ENCODE data around the gene MYPN.

The MYPN gene

GRCh38 chr10:68083953-68084352 lies 25.3 kb upstream of the MYPN start (continued):
- TF ChIP-seq ZNF146 (tag by site-specific recombination; IDR thresholded peaks at IDR 0.05), result no peak
- no peak for TF ChIP-seq ZNF24 (tag by site-specific recombination; IDR thresholded peaks at IDR 0.05)
- TF ChIP-seq, protein P1, sequence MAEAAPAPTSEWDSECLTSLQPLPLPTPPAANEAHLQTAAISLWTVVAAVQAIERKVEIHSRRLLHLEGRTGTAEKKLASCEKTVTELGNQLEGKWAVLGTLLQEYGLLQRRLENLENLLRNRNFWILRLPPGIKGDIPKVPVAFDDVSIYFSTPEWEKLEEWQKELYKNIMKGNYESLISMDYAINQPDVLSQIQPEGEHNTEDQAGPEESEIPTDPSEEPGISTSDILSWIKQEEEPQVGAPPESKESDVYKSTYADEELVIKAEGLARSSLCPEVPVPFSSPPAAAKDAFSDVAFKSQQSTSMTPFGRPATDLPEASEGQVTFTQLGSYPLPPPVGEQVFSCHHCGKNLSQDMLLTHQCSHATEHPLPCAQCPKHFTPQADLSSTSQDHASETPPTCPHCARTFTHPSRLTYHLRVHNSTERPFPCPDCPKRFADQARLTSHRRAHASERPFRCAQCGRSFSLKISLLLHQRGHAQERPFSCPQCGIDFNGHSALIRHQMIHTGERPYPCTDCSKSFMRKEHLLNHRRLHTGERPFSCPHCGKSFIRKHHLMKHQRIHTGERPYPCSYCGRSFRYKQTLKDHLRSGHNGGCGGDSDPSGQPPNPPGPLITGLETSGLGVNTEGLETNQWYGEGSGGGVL (tag by site-specific recombination; IDR thresholded peaks at IDR 0.05), result no peak
- TF ChIP-seq, protein P2, sequence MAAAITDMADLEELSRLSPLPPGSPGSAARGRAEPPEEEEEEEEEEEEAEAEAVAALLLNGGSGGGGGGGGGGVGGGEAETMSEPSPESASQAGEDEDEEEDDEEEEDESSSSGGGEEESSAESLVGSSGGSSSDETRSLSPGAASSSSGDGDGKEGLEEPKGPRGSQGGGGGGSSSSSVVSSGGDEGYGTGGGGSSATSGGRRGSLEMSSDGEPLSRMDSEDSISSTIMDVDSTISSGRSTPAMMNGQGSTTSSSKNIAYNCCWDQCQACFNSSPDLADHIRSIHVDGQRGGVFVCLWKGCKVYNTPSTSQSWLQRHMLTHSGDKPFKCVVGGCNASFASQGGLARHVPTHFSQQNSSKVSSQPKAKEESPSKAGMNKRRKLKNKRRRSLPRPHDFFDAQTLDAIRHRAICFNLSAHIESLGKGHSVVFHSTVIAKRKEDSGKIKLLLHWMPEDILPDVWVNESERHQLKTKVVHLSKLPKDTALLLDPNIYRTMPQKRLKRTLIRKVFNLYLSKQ (tag by site-specific recombination; IDR thresholded peaks at IDR 0.05; ENCODE audit: borderline replicate concordance), result no peak
- no peak for TF ChIP-seq TSHZ1 (tag by site-specific recombination; IDR thresholded peaks at IDR 0.05; ENCODE audit: borderline replicate concordance)

- Histone ChIP-seq H3K27ac (ENCODE audit: extremely low read depth, low read depth, low read length) (no peak overlapping the region), H3K9me3 (ENCODE audit: control insufficient read depth, insufficient read depth, low read depth, low read length) (no peaks in the 10 kb centered on the region), H3K4me1 (ENCODE audit: control insufficient read depth, insufficient read depth, low read length) (no peaks in the 10 kb centered on the region), H3K4me3 (ENCODE audit: low read depth, low read length) (no peak overlapping the region), H3K36me3 (ENCODE audit: control insufficient read depth in 2 of 2, insufficient read depth in 1 of 2, low read length in 2 of 2) (no peaks in the 10 kb centered on the region)
- CTCF ChIA-PET, result interaction anchor here (0.6 to 5.7 kb wide), 8 partner anchors 11 to 229 kb away, joined by 3 to 78 read pairs (median 4); no protein-coding TSS in a partner anchor
- POLR2A ChIA-PET, result no interaction called here
- TF ChIP-seq ZNF830 (tag by site-specific recombination; IDR thresholded peaks at IDR 0.05; ENCODE audit: low read depth), result no peak
- no peak for TF ChIP-seq ZFP69B (tag by site-specific recombination; IDR thresholded peaks at IDR 0.05)
- no peak for TF ChIP-seq ZNF112 (tag by site-specific recombination; IDR thresholded peaks at IDR 0.05)
- TF ChIP-seq ZNF404 (tag by site-specific recombination; IDR thresholded peaks at IDR 0.05), result no peak
- TF ChIP-seq ZNF558 (tag by site-specific recombination; IDR thresholded peaks at IDR 0.05), result no peak
- TF ChIP-seq ZBTB10 (tag by site-specific recombination; IDR thresholded peaks at IDR 0.05), result no peak
- no peak for TF ChIP-seq ZNF707 (tag by site-specific recombination; IDR thresholded peaks at IDR 0.05)
- TF ChIP-seq SCRT1 (tag by site-specific recombination; IDR thresholded peaks at IDR 0.05; ENCODE audit: borderline replicate concordance), result no peak
Observed at GRCh38 chr10:68084469-68084868, 24.8 kb upstream of the MYPN start.

DNA sequence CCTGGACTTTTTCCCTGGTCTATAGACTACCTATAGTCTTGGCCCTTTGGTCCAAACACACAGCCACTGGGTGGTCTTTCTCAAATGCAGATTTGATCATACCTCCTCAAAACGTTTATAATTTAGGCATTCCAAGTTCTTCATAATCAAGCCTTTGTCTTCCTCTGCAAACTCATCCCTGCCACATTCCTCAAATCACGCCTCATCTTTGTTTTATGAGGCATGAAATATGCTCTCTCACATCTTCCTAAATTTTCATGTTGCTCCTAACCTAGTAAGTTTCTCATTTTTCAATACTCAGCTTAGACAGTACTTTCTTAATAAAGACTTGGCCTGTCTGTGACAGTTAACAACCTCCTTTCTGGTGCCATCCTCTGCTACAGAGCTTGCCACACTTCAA lies 23.3 kb upstream of the MYPN start:
- H3K4me3 ChIP-seq (ENCODE audit: low read depth, low read length), result no peak overlapping the region
- TF ChIP-seq ZNF776 (tag by site-specific recombination; IDR thresholded peaks at IDR 0.05; ENCODE audit: borderline replicate concordance) (no peak), ZFHX2 (tag by site-specific recombination; conservative IDR thresholded peaks at IDR 0.05) (no peak), ZNF248 (tag by site-specific recombination; IDR thresholded peaks at IDR 0.05) (no peak), ZNF660 (tag by site-specific recombination; IDR thresholded peaks at IDR 0.05) (no peak), ZNF555 (tag by site-specific recombination; conservative IDR thresholded peaks at IDR 0.05) (no peak), ZNF664 (tag by site-specific recombination; IDR thresholded peaks at IDR 0.05) (no peak), ZNF221 (tag by site-specific recombination; IDR thresholded peaks at IDR 0.05; ENCODE audit: borderline replicate concordance) (no peak), ZNF629 (tag by site-specific recombination; IDR thresholded peaks at IDR 0.05) (no peak), ZNF544 (tag by site-specific recombination; IDR thresholded peaks at IDR 0.05) (no peak)
- no peaks in the 10 kb centered on the region for H3K36me3 ChIP-seq (ENCODE audit: control insufficient read depth in 2 of 2, insufficient read depth in 1 of 2, low read length in 2 of 2)
- no peaks in the 10 kb centered on the region for H3K9me3 ChIP-seq (ENCODE audit: control insufficient read depth, insufficient read depth, low read depth, low read length)
- no peaks in the 10 kb centered on the region for H3K4me1 ChIP-seq (ENCODE audit: control insufficient read depth, insufficient read depth, low read length)
- ChIA-PET POLR2A (no interaction called here), CTCF (interaction anchor here (0.7 to 5.7 kb wide), 5 partner anchors 16 to 214 kb away, joined by 3 to 78 read pairs (median 3); no protein-coding TSS in a partner anchor)
- H3K27ac ChIP-seq (ENCODE audit: extremely low read depth, low read depth, low read length), result no peak overlapping the region
